ENCODE measurements around the gene PCDH15. TPM values are rescaled to one million over a fixed set of nuclear protein-coding genes. Genes with fewer than 3 reads are reported as not detected.

PCDH15 gene
- total RNA-seq, 4 donors from 2014 or later: 0.32 TPM; not detected in 3

DNA sequence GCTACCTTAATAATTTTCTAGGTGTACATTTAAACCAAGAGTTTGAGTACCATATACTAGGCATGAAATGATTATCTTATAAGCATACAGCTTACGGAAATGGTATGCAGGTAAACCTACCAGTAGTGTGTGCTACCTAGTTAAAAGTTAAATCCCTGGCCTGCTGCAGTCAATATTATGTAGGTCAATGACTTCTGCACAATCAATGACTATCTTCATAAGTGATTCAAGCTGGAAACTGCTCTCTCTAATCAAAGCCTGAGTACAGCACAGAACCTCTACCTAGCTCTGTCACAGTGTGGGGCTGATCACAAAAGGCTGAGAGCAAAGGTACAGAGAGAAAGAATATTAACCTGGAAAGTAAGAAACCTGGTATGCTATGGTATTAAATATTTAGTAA lies 733.7 kb downstream of the PCDH15 start:
- DNase-seq (ENCODE audit: low spot score) (no peak), ATAC-seq (ENCODE audit: low FRiP score) (no peak)
- TF ChIP-seq, protein P1, sequence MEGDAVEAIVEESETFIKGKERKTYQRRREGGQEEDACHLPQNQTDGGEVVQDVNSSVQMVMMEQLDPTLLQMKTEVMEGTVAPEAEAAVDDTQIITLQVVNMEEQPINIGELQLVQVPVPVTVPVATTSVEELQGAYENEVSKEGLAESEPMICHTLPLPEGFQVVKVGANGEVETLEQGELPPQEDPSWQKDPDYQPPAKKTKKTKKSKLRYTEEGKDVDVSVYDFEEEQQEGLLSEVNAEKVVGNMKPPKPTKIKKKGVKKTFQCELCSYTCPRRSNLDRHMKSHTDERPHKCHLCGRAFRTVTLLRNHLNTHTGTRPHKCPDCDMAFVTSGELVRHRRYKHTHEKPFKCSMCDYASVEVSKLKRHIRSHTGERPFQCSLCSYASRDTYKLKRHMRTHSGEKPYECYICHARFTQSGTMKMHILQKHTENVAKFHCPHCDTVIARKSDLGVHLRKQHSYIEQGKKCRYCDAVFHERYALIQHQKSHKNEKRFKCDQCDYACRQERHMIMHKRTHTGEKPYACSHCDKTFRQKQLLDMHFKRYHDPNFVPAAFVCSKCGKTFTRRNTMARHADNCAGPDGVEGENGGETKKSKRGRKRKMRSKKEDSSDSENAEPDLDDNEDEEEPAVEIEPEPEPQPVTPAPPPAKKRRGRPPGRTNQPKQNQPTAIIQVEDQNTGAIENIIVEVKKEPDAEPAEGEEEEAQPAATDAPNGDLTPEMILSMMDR (IDR thresholded peaks at IDR 0.05): no peak

DNA sequence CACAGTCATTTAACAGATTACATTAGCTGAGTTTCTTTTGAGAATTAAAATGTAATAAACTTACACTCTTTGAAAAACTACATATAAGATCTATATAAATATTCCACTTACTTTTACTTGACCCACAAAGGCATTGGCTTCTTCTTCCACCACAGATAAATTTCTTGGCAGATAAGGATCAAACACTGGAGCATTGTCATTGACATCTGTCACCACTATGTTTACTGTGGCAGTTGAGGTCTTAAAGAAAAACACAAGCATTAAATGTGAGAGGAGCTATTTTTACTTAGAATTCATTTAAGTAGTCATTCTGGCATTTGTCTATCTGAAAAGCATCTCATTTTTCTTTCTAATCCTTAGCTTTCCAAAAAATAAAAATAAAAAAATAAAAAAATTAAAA lies 734.4 kb downstream of the PCDH15 start:
- TF ChIP-seq, protein P1 (IDR thresholded peaks at IDR 0.05): no peak
- DNase-seq (ENCODE audit: low spot score) (no peak), ATAC-seq (ENCODE audit: low FRiP score) (no peak)

DNA sequence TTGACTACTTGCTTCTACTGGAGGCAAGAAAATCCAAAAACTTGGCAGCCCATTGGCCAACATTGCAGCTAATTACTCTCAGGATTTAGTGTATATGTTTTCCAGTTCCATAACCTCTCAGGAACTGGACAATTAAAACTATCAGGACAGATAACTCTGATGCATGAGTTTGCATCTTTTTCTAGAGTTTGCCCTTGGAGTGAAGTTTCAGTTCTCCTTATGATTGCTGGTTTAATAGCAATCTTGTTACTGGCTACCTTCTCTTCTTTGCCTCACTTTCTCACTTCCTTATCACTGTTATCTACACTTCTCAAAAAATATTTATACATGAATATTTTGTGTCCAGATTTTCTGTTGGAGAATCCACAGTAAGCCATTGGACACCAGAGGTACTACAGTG lies 735.9 kb downstream of the PCDH15 start:
- ATAC-seq (ENCODE audit: low FRiP score) (no peak), DNase-seq (ENCODE audit: low spot score) (no peak)
- TF ChIP-seq, protein P1 (IDR thresholded peaks at IDR 0.05): no peak

DNA sequence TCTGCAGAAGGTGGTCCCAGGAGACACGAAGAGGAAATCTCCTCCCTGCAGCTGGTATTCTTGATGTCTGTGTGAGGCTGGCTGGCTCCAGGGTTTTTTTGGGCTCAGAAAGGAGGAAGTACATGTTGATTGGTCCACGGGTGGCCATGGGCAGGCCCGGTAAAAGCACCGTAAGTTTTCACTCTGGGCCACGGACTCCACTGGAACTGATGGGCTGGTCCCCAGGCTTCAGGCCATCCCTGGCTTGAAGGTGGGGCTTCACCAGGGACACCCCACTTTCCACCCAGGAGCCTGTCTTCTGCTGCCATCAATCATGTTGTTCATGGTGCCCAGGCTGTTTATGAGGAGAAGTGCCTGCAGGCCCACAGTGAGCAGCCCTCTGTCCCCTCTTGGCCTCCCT lies 736.8 kb downstream of the PCDH15 start:
- no peak for DNase-seq (ENCODE audit: low spot score)
- TF ChIP-seq, protein P1 (IDR thresholded peaks at IDR 0.05): no peak
- no peak for ATAC-seq (ENCODE audit: low FRiP score)

DNA sequence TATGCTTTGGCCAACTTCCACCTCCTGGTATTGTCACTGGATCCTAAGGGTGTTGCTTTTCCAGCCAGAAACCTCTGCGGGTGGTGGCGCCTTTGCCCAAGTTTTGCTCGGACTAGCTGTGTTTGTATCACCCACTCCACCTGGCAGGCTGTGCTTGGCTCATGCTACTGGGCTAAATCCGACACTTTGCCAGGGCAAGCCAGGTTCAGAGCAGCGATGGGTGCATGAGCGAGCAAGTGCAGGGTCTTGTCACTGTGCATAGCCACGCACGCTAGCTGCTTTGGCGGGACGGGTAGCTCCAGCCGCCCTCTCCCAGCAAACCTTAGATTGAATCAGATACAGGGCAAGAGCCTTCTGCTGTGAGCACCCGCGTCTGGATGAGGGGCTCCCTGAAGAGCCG lies 737.5 kb downstream of the PCDH15 start:
- TF ChIP-seq, protein P1 (IDR thresholded peaks at IDR 0.05): no peak
- ATAC-seq (ENCODE audit: low FRiP score) (no peak), DNase-seq (ENCODE audit: low spot score) (no peak)

DNA sequence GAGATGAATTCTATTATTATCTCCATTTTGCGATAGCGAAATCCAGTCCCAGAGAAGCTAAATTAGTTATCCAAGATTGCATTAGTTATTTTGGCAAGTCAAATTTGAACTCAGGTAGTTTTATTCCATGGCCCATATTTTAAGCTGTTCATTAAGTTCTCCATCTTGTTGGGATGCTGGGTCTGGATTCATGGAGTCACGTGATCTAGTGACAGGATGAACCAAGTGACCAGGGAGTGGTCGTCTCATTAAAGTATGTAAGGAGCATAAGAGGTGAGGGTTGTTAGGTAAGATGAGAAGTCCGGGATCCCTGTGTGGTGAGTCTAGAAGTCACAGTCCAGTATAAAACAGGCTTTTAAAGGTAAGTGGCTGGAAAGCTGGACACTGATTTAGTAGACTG lies 740.5 kb downstream of the PCDH15 start:
- ATAC-seq (ENCODE audit: low FRiP score) (no peak), DNase-seq (ENCODE audit: low spot score) (no peak)
- TF ChIP-seq, protein P1 (IDR thresholded peaks at IDR 0.05): no peak

DNA sequence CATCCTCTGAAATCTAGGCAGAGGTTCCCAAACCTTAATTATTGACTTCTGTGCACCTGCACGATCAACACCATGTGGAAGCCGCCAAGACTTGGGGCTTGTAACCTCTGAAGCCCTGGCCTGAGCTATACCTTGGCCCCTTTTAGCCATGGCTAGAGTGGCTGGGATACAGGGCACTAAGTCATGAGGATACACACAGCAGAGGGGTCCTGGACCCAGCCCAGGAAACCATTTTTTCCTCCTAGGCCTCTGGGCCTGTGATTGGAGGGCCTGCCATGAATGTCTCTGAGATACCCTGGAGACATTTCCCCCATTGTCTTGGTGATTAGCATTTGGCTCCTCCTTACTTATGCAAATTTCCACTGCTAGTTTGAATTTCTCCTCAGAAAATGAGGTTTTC lies 743.7 kb downstream of the PCDH15 start:
- no peak for ATAC-seq (ENCODE audit: low FRiP score)

More for the DNA sequence above, 743.7 kb downstream of the PCDH15 start:
- DNase-seq (ENCODE audit: low spot score): no peak
- TF ChIP-seq, protein P1 (IDR thresholded peaks at IDR 0.05): no peak

All from omental fat pad (tissue), 4 donors.